Fibroblast of upper back skin (primary cell): ENCODE measurements around the gene DNAJC5.

Experiments
- DNase-seq: peaks from one replicate; pipeline ENCODE4 v3.0.0-alpha.2; 2013

Gene DNAJC5

GRCh38 chr20:63942250-63942951 lies 47.5 kb downstream of the DNAJC5 start:
- no peak for DNase-seq

DNA sequence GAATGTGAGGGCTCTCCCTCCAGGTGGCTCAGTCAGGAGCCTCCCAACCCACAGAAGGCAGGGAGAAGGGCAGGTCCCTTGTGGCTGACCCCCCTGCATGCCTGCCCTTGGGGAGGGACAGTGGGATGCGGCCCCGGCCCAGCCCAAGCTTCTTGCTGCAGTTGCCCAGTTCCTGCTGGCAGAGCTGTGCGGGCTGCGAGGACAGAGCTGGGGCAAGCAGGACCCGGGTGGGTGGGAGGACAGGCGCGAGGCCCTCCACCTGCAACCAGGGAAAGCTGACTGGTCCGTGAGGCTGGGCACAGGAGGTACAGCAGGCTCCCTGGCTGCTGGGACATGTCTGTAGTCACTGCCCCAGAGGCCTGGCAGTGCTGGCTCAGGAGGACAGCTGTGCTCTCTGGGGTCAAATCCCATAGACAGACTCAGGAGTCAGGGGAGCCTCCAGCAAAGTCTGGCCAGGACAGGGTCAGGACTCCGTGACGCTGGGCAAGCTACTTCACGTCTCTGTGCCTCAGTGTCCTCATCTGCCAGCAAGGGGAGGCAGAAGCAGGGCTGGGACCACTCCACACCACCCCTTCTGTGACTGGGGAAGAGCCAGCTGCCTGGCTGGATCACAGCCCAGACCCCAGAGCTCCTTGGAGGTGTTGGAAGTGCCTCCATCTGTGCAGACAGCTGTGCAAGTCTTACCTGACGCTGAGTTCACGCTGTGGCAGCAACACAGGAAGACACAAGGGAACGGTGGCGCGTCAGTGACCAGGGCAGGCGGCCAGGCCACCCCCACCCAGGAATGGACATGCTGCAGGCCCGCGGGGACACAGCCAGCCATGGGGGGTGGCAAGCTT lies 48.3 kb downstream of the DNAJC5 start:
- DNase-seq, result no peak

GRCh38 chr20:63943808-63944077 lies 48.8 kb downstream of the DNAJC5 start:
- no peak for DNase-seq

DNA sequence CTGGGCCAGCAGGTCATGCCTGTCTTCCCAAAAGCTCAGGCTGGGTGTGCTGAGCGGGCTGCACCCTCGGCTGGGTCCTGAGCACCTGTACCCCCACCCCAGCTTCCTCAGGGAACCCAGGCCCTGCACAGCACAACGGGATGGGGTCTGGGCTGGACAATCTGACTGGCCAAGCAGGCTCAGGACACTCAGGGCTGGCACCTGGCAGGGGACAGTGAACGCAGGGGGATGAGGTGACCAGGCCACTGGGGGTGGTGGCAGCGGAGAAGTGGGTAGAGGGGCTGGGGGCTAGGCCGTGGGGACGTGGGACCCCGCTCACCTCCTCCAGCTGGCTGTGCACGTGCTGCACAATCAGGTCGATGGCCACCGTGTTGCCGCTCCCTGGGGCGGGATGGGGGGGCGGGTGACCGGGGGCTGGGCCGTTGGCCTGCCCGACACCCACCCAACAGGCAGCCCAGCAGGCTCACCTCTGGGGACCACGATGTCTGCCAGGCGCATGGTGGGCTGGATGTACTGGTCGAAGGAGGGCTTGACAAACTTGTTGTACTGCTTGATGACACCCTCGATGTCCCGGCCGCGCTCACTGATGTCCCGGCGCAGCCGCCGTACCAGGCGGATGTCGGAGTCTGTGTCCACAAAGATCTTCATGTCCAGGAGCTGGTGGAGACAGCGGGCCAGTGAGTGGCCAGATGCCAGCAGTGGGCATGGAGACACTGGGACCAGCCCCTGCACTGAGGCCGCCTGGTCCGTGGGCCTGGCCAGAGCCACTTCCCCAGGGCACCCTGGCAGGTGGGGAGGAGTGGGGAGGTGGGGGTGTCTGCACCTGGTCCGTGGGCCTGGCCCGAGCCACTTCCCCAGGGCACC lies 49.4 kb downstream of the DNAJC5 start:
- DNase-seq, result no peak

- no peak for DNase-seq
Observed at GRCh38 chr20:63945031-63945658, 50.2 kb downstream of the DNAJC5 start.

DNA sequence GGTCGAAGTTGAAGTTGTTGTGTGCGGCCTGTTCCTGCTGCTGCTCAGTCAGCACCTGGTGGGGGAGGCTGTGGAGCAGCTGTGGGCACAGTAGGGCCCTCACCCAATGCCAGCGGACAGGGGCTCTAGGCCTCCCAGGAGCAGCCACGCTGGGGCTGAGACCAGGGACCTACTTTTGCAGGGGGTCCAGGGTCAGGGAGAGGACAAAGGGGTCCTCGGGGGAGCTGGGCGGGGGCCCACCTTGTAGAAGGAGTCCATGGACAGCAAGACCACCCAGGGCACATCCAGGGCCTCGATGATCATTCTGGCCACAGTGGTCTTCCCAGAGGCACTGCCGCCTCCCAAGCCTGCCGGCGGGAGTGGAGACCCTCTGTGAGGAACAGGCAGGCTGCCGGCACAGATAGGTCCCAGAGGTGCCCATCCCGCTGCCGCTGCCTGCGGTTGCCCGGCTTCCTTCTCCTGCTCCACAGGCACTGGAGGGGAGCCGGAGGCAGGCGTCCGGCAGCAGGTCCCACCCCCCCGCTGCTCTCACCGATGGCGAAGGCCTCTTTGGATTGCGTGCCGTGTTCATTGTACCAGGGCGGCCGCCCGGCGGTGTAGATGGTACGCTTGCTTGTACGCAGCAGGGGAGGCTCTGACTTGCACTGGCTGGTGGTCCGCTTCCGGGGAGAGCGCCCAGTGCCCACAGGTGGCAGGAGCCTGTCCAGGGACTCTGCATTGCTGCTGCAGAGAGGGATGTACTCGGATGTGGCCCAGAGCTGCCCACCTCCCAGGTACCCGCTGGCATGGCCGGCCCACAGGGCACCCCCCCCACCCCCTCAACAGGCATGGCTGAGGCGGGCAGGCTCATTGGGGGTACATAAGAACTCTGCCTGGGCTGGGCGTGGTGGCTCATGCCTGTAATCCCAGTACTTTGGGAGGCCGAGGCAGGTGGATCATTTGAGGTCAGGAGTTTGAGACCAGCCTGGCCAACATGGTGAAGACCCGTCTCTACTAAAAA lies 51.3 kb downstream of the DNAJC5 start:
- DNase-seq, result no peak

GRCh38 chr20:63946986-63947637 lies 52.2 kb downstream of the DNAJC5 start:
- DNase-seq, result no peak

DNA sequence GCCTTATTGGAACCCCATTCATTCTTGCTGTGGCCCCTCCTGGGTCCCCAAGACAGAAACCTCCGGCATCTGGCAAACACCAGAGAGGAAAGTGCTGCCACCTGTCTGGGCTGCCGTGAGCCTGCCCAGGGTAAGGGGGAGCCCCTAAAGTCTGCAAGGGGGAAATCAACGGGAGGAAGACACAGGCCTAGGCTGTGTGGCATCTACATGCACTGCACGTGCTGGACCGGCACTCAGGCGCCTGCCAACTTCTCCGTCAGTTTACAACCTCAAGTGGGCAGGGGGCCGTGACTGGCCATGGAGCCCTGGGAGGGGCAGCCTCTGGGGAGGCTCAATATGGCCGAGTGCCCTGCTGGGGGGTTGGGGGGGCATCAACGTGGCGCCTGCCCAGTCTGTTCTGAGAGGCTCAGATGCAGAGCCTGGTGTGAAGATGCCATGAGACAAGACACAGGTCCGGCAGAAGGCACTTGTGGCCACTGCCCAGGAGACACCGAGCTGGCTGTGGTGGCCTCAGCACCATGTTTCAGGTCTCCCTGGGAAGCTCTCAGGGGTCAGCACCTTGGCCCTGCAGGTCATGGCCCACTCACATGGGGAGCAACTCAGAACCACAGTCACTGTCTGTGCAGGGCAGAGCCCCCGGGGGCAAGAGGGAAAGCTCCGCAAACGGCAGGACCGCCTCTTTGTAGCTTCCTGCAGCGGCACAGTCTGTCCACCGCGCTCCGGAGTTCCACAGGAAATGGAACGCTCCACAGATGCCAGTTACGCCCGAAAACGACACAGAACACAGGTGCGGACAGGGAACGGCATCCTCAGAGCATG lies 52.9 kb downstream of the DNAJC5 start:
- no peak for DNase-seq

- DNase-seq, result no peak
Observed at GRCh38 chr20:63950701-63951397, 55.9 kb downstream of the DNAJC5 start.

DNA sequence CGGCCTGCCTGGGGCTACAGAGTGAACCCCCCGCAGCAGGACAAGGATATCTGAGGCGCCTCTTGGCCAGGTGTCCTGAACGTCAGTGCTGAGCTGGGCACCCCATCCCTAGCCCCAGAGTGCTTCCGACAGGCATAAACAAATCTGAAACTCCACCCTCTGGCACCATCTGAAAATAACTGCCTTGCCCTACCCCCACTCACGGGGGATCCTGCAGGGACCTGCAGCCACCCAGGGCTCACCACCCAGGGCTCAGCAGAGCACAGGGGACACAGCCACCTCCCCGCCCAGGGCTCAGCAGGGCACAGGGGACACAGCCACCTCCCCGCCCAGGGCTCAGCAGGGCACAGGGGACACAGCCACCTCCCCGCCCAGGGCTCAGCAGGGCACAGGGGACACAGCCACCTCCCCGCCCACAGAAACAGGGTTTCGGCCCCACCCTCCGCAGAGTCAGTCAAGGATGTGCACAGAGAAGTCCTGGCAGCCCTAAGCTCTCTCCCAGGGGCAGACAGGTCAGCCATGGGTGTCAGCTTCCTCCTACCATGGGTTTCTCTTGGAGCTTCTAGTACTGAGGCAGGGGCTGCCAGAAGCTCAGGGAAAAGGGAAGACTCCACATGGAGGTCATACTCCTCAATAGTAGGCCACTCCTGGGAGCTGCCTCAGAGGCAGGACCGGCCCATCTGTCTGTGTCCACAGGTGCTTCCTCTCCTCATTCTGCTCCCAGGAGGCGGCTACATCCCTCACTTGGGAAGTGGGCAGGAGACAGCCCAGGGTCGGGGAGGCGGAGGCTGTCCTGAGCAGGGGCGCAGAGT lies 56.7 kb downstream of the DNAJC5 start:
- DNase-seq, result no peak

- DNase-seq, result no peak
Observed at GRCh38 chr20:63952210-63952535, 57.2 kb downstream of the DNAJC5 start.

DNA sequence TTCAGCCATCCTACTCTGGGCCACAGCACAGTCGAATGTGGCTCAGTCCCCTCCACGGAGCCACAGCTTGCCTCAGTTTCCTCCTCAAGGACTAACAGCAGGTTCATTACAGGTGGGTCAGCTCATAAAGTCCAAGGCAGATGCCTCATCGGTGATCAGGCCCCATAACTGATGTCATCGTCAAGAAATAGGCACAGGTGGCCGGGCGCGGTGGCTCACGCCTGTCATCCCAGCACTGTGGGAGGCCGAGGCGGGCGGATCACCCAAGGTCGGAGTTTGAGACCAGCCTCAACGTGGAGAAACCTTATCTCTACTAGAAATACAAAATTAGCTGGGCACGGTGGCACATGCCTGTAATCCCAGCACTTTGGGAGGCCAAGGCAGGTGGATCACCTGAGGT lies 57.8 kb downstream of the DNAJC5 start:
- DNase-seq, result no peak

- DNase-seq, result no peak
Observed at GRCh38 chr20:63953764-63954429, 59.0 kb downstream of the DNAJC5 start.

- DNase-seq, result no peak
Observed at GRCh38 chr20:63955281-63955826, 60.4 kb downstream of the DNAJC5 start.

DNA sequence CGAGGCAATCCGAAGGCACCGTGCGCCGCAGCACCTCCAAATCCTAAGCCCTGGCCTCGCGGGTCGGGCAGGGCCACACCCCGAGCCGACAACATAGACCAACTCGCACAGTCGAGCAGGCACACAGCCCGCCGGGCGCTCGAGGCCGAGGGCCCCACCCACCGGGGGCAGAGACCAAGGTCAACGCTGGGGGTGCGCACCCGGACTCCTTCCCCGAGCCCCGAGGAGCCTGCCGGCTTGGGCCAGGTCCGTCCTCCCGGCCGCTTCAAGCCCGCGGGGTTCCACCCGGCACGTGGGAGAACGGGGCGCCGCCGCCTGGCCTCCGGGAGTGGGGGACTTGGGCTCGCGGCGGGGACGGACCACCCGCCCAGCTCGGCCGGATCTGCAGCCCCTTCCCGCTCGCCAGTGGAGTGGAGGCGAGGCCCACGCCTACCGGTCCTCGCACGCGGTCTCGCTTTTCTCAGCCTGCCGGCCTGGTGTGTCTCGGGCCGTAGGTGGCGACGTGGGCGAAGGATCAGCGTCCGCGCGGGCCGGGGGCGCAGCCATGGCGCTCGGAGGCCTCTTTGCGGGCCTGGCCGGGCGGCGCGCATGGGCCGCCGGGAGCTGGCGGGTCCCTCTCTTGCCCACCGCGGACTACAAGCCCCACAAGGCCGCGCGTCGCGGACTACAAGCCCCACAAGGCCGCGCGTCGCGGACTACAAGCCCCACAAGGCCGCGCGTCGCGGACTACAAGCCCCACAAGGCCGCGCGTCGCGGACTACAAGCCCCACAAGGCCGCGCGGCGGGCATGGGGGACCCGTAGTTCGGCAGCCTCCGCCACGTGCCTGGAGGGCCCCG lies 61.1 kb downstream of the DNAJC5 start, which contains the start of gene UCKL1:
TSS of gene UCKL1 (minus strand) at position 590 of the 837 bp plus-strand sequence. CDS start at position 546, 44 bp downstream.
- DNase-seq, result peak; percentile 87

GRCh38 chr20:63956664-63957003 lies 61.7 kb downstream of the DNAJC5 start:
- no peak for DNase-seq
